ENCODE data around the gene BBS9.

BBS9 gene

DNA sequence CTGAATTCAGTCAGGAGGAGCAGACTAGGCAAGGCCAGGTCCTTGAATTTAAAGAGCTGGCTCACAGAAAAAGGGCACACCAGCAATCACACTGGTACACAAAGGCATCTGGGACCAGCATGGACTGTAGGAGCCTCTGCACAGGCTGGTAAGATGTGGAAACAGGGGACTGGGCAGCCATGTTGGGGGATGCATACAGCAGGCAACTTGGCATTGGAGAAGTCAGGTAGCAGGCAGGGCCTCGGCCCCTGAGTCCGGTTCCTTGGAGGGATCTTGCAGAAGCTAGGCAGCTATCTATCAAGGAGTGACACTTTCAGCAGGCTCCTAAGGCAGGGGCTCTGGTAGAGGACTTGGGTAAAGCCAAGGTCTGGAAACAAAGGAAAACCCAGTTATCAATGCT is 399.7 kb downstream of the BBS9 start:
- TF ChIP-seq, protein P1, sequence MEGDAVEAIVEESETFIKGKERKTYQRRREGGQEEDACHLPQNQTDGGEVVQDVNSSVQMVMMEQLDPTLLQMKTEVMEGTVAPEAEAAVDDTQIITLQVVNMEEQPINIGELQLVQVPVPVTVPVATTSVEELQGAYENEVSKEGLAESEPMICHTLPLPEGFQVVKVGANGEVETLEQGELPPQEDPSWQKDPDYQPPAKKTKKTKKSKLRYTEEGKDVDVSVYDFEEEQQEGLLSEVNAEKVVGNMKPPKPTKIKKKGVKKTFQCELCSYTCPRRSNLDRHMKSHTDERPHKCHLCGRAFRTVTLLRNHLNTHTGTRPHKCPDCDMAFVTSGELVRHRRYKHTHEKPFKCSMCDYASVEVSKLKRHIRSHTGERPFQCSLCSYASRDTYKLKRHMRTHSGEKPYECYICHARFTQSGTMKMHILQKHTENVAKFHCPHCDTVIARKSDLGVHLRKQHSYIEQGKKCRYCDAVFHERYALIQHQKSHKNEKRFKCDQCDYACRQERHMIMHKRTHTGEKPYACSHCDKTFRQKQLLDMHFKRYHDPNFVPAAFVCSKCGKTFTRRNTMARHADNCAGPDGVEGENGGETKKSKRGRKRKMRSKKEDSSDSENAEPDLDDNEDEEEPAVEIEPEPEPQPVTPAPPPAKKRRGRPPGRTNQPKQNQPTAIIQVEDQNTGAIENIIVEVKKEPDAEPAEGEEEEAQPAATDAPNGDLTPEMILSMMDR (IDR thresholded peaks at IDR 0.05; ENCODE audit: low read depth, low read length, missing control alignments) = no peak
- no peak overlapping the region for H3K4me3 ChIP-seq (replicated peaks; ENCODE audit: low read depth, low read length)
- DNase-seq (ENCODE audit: extremely low read depth, low read depth) = no peak

DNA sequence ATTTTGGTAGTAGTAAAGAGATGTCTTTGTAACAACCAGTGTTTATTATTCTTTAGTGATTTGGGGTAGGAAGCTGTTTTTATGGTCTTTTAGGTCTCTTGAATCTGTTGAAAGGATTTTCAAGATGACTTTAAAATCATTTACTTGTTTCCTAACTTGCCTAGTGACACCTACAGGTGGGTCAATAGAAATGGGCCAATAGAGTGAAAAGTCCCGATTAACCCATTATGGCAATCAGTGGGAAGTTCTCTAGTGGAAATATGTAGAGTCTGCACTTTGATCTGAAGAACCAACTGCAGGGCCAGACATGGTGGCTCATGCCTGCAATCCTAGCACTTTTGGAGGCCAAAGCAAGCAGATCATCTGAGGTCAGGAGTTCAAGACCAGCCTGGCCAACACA is 401.3 kb downstream of the BBS9 start:
- no peak for DNase-seq (ENCODE audit: extremely low read depth, low read depth)
- TF ChIP-seq, protein P1 (IDR thresholded peaks at IDR 0.05; ENCODE audit: low read depth, low read length, missing control alignments) = no peak
- H3K4me3 ChIP-seq (replicated peaks; ENCODE audit: low read depth, low read length) = no peak overlapping the region

DNA sequence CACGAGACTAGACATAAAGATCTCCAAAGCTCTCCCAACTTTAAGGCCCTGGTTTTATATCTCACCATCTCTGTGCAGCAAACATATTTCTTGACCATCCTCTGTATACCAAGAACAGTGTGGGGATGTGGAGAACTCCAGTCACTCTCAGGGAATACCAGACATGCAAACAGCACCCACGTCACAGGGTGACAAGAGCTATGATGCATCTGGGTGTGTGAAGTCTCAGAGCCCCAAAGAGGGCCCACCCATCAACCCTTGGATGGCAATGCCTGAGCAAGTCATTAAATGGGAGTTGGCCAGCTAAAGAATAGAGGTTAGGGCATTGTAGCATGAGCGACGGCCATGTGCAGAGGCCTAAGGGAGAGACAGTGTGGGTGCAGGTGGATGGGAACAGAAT is 402.5 kb downstream of the BBS9 start:
- no peak overlapping the region for H3K4me3 ChIP-seq (replicated peaks; ENCODE audit: low read depth, low read length)
- TF ChIP-seq, protein P1 (IDR thresholded peaks at IDR 0.05; ENCODE audit: low read depth, low read length, missing control alignments) = no peak
- DNase-seq (ENCODE audit: extremely low read depth, low read depth) = no peak

DNA sequence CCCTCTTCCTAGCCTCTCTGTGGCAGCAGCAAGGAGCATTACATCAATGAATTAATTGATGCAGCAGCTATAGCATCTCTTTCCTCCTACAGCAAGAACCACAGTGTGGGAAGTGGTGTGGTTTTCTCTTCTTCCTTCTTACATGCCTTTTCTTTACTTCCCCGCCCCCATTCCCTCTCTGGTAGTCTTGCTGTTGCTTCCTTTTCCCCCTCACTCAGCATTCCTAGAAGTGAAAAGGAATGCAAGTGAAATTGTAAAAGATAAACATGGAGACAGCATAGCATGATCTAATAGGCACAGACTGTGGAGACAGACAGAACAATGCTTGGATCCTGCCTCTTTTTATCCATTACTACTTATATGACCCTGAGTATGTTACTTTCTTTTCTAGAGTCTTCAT is 405.5 kb downstream of the BBS9 start:
- TF ChIP-seq, protein P1 (IDR thresholded peaks at IDR 0.05; ENCODE audit: low read depth, low read length, missing control alignments) = no peak
- DNase-seq (ENCODE audit: extremely low read depth, low read depth) = no peak
- no peak overlapping the region for H3K4me3 ChIP-seq (replicated peaks; ENCODE audit: low read depth, low read length)

DNA sequence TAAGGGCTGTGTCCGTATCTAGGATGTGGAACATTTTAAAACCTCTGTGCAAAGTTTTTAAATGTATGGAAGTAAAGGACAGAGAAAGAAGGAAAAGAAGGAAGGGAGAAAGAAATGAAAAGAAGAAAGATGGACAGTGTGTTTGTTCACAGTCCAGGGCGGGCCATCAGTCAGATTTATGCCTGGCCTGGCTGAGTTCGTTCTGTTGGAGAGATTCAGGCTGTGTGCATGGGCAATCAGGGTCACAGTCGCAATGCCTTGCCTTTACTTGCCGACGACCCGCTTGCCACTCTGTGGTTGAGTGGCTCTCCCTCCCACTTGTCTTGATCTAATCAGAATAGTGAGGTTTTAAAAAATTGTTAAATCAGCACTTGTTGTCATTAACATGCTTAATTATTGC is 406.6 kb downstream of the BBS9 start:
- DNase-seq (ENCODE audit: extremely low read depth, low read depth) = no peak
- TF ChIP-seq, protein P1 (IDR thresholded peaks at IDR 0.05; ENCODE audit: low read depth, low read length, missing control alignments) = no peak
- no peak overlapping the region for H3K4me3 ChIP-seq (replicated peaks; ENCODE audit: low read depth, low read length)

DNA sequence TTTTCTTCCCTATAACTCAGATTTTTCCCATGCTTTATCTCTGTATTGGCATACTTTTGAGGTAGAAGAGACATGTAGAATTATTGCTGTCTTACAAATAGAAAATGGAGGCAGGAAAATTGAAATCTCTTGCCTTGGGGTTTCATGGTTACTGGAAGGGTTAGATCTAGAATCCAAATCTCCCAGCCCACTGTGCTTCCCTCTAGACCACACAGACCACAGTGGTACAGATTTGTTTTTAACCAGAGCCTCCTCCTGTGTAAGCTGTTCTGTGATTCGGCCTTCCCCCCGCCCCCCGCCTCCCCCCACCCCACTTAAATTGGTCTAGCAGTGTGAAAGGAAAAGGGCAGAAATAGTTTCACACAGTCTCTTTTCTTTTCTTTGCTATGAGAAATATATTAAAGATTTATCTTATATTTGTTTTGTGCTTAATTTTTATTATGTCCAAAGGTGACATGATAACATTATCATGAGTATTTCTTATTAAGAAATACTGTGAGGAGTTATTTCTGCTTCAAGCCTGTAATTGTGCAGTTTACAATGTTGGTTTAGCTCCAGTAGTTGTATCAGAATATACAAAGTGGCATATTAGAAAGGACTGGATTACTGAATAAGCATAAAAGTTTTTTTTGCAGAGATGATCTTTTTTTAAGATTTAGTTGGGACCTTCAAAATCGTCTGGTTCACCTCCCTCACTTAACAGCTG is 407.2 kb downstream of the BBS9 start:
- TF ChIP-seq, protein P1 (IDR thresholded peaks at IDR 0.05; ENCODE audit: low read depth, low read length, missing control alignments) = no peak
- no peak overlapping the region for H3K4me3 ChIP-seq (replicated peaks; ENCODE audit: low read depth, low read length)
- no peak for DNase-seq (ENCODE audit: extremely low read depth, low read depth)

DNA sequence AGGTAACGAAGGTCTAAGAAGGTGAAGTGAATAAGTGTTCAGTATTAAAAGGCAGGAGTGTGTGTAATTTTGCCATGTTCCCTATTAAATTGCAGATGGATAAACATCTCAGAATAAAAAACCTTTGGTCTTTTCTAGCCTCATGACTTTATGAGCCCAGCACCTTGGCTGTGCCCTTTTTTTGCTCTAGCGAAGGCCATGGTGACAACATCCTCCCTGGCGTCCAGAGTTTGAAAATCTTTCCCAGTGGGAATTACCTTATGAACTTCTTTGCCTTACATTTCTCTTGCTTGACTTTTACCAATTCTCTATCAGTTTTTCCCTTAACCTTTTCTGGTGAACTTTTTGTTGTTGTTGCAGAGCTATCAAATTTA is 407.7 kb downstream of the BBS9 start:
- no peak overlapping the region for H3K4me3 ChIP-seq (replicated peaks; ENCODE audit: low read depth, low read length)
- TF ChIP-seq, protein P1 (IDR thresholded peaks at IDR 0.05; ENCODE audit: low read depth, low read length, missing control alignments) = no peak
- DNase-seq (ENCODE audit: extremely low read depth, low read depth) = no peak

Data from HFF-Myc (cell line).